Lower leg skin (tissue), 4 donors: Measurements from ENCODE around the gene DBH. TPM values are rescaled to one million over a fixed set of nuclear protein-coding genes. Genes with fewer than 3 reads are reported as not detected.

Source experiments
- DNase-seq, 2 donors: peaks; one replicate each; pipeline ENCODE4 v3.0.0-alpha.2; 2019; ENCODE audit warnings: low spot score in 2 of 2
- H3K4me3 ChIP-seq: fragments of 200-600 bp; sonication (generic); 2 replicates; pipeline ENCODE4 v1.5.1; 2017; ENCODE audit warnings: mild to moderate bottlenecking, low read depth; ENCODE audit not compliant: poor library complexity, severe bottlenecking
- POLR2A ChIP-seq, 2 donors: fragments of 450-650 bp; IDR thresholded peaks; one replicate each; pipeline ENCODE4 v1.6.1; 2016 to 2017; ENCODE audit warnings: antibody characterized with exemption in 2 of 2, mild to moderate bottlenecking in 1 of 2, moderate library complexity in 1 of 2
- WGBS, 2 donors: methylation state at CpG; one replicate each; pipeline ENCODE4 v1.1.5; 2018; 5-methylcytosine and 5-hydroxymethylcytosine counted together
- intact Hi-C: fragments of 100-400 bp; cut with DNase I; formaldehyde crosslinking; loops from one replicate; pipeline ENCODE4 v1.15.0; 2023; ENCODE audit warnings: low total_unique reads
- total RNA-seq, 4 donors: library from RNA; depleted of rRNA; stranded (reverse); fragments of >200 nt; gene quantifications; one replicate each; pipeline ENCODE4 v1.1.0, GENCODE V29; 2016
- TF ChIP-seq, protein P1 (sequence below), 3 donors: fragments of 450-650 bp; IDR thresholded peaks; one replicate each; pipeline ENCODE4 v1.5.1; 2016; ENCODE audit warnings: antibody characterized with exemption in 3 of 3, mild to moderate bottlenecking in 3 of 3, moderate library complexity in 2 of 3

Gene DBH
- total RNA-seq, 4 donors from 2014 or later: 0.06 TPM; not detected in 3

DNA sequence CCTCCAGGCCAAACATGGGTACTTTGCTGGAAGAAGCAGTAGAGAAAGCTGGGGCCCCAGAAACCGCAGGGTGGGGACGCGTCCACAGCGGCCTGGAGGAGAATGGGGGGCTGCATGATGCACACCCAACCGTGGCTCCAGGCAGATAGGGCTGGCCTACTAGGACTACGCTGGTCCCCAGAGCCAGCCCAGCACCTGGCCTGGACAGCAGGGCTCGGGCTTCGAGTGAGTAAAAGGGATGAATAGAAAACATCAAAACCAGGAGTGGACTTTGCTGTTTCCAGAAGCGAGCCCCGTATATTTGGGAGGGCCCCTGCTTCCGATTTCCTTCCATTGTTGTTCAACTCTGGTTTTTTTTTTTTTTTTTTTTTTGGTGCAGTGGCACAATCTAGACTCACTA, 30.7 kb downstream of the DBH start:
- WGBS, 2 donors: 69 to 70% methylated on average over 9 to 11 of the region's 11 CpGs
- intact Hi-C loops: no loop called here
- no peak for TF ChIP-seq POLR2A (IDR thresholded peaks at IDR 0.05)
- TF ChIP-seq, protein P1, sequence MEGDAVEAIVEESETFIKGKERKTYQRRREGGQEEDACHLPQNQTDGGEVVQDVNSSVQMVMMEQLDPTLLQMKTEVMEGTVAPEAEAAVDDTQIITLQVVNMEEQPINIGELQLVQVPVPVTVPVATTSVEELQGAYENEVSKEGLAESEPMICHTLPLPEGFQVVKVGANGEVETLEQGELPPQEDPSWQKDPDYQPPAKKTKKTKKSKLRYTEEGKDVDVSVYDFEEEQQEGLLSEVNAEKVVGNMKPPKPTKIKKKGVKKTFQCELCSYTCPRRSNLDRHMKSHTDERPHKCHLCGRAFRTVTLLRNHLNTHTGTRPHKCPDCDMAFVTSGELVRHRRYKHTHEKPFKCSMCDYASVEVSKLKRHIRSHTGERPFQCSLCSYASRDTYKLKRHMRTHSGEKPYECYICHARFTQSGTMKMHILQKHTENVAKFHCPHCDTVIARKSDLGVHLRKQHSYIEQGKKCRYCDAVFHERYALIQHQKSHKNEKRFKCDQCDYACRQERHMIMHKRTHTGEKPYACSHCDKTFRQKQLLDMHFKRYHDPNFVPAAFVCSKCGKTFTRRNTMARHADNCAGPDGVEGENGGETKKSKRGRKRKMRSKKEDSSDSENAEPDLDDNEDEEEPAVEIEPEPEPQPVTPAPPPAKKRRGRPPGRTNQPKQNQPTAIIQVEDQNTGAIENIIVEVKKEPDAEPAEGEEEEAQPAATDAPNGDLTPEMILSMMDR (IDR thresholded peaks at IDR 0.05): no peak
- no peak overlapping the region for H3K4me3 ChIP-seq
- DNase-seq: no peak

GRCh38 chr9:133667759-133668450, 31.7 kb downstream of the DBH start:
- TF ChIP-seq POLR2A (IDR thresholded peaks at IDR 0.05): no peak
- TF ChIP-seq, protein P1 (IDR thresholded peaks at IDR 0.05): no peak
- intact Hi-C loops: no loop called here
- no peak for DNase-seq
- no peak overlapping the region for H3K4me3 ChIP-seq
- 60 to 71% methylated on average over 17 of the region's 17 CpGs for WGBS, 2 donors

DNA sequence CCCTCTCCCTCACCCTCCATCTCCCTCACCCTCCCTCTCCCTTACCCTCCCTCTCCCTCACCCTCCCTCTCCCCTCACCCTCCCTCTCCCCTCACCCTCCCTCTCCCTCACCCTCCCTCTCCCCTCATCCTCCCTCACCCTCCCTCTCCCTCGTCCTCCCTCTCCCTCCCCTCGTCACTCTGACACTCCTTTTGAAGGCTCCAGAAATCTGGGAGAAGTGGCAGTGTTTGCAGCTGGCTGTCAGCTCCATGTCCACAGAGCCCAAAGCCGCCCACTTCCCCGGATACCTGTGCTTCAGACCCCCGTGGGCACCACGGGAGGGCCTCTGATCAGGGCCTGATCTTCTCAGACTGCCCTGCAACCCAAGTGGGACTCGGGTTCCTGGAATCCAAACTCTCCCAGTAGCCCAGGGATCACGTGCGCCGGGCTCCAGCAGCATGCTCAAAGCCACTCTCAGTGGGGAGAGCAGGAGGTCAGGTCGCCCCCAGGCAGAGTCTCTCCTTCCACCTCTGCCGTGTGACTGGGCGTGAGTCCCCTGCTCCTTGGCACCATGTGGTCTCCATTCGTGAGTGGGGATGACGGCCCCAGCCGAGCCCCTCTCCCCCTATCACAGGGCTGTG, 33.1 kb downstream of the DBH start:
- intact Hi-C loops: no loop called here
- no peak for TF ChIP-seq POLR2A (IDR thresholded peaks at IDR 0.05)
- TF ChIP-seq, protein P1 (IDR thresholded peaks at IDR 0.05): no peak
- WGBS, 2 donors: 62 to 67% methylated on average over 14 to 15 of the region's 16 CpGs
- DNase-seq: no peak
- H3K4me3 ChIP-seq: no peak overlapping the region

- no peak overlapping the region for H3K4me3 ChIP-seq
- intact Hi-C loops: no loop called here
- no peak for TF ChIP-seq POLR2A (IDR thresholded peaks at IDR 0.05)
- TF ChIP-seq, protein P1 (IDR thresholded peaks at IDR 0.05): no peak
- 89 to 100% methylated on average over 1 to 13 of the region's 17 CpGs for WGBS, 2 donors
- DNase-seq: no peak
These were observed 34.3 kb downstream of the DBH start for GRCh38 chr9:133670466-133670865.

GRCh38 chr9:133671371-133671770, 35.2 kb downstream of the DBH start:
- TF ChIP-seq, protein P1 (IDR thresholded peaks at IDR 0.05): no peak
- no peak for DNase-seq
- intact Hi-C loops: no loop called here
- WGBS, 2 donors: 88 to 89% methylated on average over 17 to 19 of the region's 21 CpGs
- no peak overlapping the region for H3K4me3 ChIP-seq
